VCaP (cell line): ENCODE measurements around the gene SEMA3E.
A peak's percentile ranks its signal among the peaks of the same experiment; 100 is the strongest.

ENCODE experiments used
- H3K27ac ChIP-seq: fragments of 450-650 bp; 2 replicates; pipeline ENCODE4 v1.5.1; 2017
- CTCF ChIP-seq: fragments of 450-650 bp; conservative IDR thresholded peaks from 2 replicates; pipeline ENCODE4 v1.5.1; 2017; ENCODE audit warnings: mild to moderate bottlenecking, moderate library complexity

Gene SEMA3E

GRCh38 chr7:83655951-83656556 is 7.1 kb upstream of the SEMA3E start:
- TF ChIP-seq CTCF = peak; percentile 99
- no peak overlapping the region for H3K27ac ChIP-seq

GRCh38 chr7:83652481-83652880 is 3.5 kb upstream of the SEMA3E start:
- TF ChIP-seq CTCF = no peak
- H3K27ac ChIP-seq = no peak overlapping the region

GRCh38 chr7:83649701-83650100 is 762 bp upstream of the SEMA3E start:
- peak overlapping the region; percentile 70 for H3K27ac ChIP-seq
- no peak for TF ChIP-seq CTCF

GRCh38 chr7:83646027-83646426 is 2.9 kb downstream of the SEMA3E start:
- peak overlapping the region; percentile 79 for H3K27ac ChIP-seq
- no peak for TF ChIP-seq CTCF

GRCh38 chr7:83643739-83644138 is 5.2 kb downstream of the SEMA3E start:
- H3K27ac ChIP-seq = peak overlapping the region; percentile 79
- TF ChIP-seq CTCF = no peak

- no peak for TF ChIP-seq CTCF
- H3K27ac ChIP-seq = peak overlapping the region; percentile 79
These were observed 5.9 kb downstream of the SEMA3E start for GRCh38 chr7:83643012-83643411.

- no peak for TF ChIP-seq CTCF
These were observed 8.0 kb downstream of the SEMA3E start for GRCh38 chr7:83640731-83641537.

More at GRCh38 chr7:83640731-83641537, 8.0 kb downstream of the SEMA3E start:
- peak overlapping the region; percentile 79 for H3K27ac ChIP-seq
